H4 (cell line): ENCODE measurements around the gene SLC39A2. TPM values are rescaled to one million over a fixed set of nuclear protein-coding genes. Genes with fewer than 3 reads are reported as not detected.
A peak's percentile ranks its signal among the peaks of the same experiment; 100 is the strongest.
"Not testable (repeated sequence)": the region's sequence is repeated elsewhere in the genome, so short reads cannot be mapped to it uniquely, and the experiment has no call there.

Experiments used
- DNase-seq: peaks from one replicate; pipeline ENCODE4 v3.0.0-alpha.2; 2015; ENCODE audit warnings: low spot score
- total RNA-seq: library from RNA; depleted of rRNA; stranded (reverse); fragments of >200 nt; shearing (Covaris generic); gene quantifications from 2 replicates; pipeline ENCODE4 v1.2.3, GENCODE V29; 2014; rRNA removed

Gene SLC39A2
- total RNA-seq = not detected in 2 replicates

DNA sequence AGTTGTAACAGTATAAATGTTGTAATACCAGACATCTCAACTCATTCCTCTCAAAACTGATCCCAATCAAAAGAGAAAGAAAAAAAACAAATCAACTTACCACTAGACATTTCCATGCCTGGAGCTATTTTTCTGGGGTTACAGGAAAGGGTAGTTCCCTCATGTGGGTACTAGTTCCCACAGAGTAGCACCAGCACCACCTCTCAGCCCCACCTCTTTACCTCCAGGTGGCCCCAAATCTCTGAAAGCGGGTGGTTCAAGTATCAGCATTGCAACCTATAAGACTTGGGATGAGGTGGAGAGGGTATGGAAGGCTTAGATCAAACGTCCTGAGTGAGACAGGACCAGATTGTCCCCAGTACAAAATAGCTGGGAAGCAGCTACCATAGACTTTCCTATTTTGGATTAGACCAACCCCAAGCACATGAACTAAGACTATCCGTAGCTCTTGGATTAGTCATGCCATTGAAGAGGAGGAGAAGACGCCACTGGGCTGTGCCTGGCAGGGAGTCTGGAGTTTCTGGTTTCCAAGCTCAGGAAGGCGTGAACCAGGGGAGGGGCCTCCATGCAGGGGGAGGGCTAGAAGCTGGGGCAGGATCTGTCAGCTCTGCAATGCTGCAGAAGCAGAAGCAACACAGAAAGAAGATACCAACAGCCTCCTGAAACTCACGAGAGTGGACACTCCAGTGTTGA lies at the start of gene SLC39A2:
Gene SLC39A2, plus strand, starts transcription at position 620 of the 693 bp plus-strand sequence. CDS start 154 bp downstream, outside the sequence.
- peak; percentile 24 for DNase-seq

DNA sequence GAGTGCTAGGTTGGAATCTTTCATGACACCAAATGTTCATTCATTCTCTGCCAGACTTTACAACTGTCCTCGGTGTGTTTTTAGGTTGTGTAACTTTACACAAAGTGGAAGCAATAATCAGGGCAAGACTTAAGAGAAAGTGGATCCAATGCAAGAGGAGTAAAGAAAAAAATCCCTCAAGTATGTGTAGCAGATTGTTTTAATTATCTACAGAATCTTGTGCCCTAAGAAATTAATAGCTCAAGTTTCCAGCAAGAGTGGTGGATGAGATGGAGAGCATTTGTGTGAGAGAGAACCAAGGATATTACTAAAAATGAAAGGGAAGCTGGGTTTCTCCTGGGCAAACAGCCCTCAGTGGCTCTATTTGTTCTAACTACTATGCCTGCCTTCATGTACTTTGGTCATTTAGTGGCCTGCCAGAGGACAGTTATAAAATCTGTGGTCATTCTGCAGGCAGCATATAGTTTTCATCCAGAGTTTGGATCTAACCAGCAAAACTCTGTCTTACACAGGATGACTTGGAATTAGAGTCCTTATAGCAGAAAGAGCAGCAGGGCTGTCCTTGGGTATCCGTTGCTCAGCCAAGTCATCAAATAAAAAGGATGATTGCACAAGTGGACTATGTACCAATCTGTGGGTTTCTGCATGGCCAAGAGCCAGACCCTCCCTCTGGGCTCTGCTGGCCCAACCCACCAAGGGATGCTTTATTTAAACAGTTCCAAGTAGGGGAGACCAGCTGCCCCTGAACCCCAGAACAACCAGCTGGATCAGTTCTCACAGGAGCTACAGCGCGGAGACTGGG lies 44.2 kb upstream of the SLC39A2 start, which contains the start of gene RNASE2:
Gene RNASE2, plus strand, starts transcription at position 752 of the 802 bp plus-strand sequence. CDS start 285 bp downstream, outside the sequence.
- DNase-seq = not testable (repeated sequence)

GRCh38 chr14:20955538-20955873 lies 43.6 kb upstream of the SLC39A2 start:
- DNase-seq = not testable (repeated sequence)

DNA sequence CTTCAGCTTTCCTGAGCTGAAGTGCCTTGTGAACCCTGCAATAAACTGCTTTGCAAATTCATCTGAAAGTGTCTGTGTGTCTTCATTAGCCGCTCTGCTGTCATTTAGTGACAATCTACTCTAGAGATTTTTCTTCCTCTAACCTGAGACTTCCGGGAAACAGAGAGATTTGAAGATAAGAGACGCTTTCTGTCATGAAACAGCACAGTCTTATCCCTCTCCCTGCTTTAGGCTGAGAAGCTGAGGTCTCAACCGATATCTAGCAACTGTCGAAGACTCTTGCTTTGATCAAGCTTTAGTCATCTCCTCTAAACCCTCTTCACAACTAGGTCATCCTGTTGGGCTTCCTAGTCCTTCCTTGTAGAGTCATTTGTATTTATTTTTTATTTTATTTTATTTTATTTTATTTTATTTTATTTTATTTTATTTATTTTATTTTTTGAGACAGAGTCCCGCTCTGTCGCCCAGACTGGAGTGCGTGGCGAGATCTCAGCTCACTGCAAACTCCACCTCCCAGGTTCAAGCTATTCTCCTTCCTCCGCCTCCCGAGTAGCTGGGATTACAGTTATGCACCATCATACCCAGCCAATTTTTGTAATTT lies 42.6 kb upstream of the SLC39A2 start:
- no peak for DNase-seq

DNA sequence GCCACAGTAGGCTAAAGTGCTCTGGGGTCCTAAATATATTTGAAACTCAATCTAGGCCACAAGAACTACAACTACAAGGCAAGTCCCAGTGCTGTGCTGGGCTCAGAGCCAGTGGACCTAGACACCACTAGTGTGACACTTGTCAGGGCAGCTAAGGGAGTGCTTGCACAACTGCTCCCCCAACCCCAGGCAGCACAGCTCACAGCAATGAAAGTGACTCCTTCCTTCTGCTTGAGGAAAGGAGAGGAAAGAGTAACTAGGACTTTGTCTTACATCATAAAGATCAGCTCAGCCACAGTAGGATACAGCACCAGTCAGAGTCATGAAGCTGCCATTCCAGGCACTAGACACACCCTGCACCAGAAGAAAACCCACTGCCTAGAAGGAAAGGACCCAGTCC lies 40.1 kb upstream of the SLC39A2 start:
- DNase-seq = not testable (repeated sequence)

GRCh38 chr14:20969336-20969735 lies 29.8 kb upstream of the SLC39A2 start:
- DNase-seq = no peak

DNA sequence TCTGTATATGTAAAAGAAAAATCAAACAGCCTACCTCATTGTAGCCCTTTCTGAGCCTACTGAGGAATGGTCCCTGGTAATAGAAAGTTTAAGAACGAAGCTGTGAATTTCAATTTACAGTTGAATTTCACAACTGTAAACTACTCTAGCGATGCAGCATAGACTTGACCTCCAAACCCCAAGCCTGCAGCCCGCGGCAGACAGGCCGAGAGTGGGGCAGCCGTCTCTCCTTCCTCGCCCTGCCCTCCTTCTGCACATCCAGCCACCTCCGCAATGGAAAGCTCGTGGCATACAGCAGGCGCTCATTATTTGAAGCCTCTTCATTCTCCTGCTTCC lies 28.5 kb upstream of the SLC39A2 start:
- DNase-seq = no peak

- peak; percentile 87 for DNase-seq
These were observed 27.9 kb upstream of the SLC39A2 start for GRCh38 chr14:20970983-20971704.

DNA sequence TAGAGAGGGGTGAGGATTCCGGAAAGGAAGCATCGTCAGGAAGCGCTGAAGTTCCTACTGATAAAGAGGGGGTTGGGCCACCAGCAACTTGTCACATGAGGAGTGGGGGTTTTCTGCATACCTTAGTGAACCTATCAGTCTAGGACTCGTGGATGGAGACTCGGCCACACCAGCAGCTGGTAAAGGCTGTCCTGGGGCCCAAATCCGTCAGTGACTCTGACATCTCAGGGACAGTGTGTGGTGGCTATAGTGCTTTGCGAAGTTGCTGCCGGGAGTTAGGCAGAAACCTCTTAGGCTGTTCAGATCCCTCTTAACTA lies 27.4 kb upstream of the SLC39A2 start:
- DNase-seq = no peak

DNA sequence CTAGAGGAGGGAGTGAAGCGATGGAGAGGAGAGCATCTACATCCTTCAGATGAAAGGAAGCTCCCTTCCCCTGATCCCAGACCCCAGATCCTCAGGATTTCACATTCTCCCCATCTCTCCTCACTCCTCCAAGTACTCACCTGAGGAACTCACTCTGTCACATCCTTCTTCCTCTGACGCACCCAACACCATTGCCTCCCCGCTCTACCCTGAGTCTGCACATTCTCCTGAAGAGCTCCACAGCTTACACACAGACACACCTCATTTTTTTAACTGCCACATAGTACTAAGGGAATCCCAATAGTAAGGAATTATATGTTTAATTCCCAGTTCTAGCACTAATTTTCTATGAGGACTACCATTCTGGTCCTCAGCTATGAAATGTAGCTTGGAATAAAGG lies 25.6 kb upstream of the SLC39A2 start:
- DNase-seq = no peak

GRCh38 chr14:20976291-20976690 lies 22.8 kb upstream of the SLC39A2 start:
- DNase-seq = no peak

DNA sequence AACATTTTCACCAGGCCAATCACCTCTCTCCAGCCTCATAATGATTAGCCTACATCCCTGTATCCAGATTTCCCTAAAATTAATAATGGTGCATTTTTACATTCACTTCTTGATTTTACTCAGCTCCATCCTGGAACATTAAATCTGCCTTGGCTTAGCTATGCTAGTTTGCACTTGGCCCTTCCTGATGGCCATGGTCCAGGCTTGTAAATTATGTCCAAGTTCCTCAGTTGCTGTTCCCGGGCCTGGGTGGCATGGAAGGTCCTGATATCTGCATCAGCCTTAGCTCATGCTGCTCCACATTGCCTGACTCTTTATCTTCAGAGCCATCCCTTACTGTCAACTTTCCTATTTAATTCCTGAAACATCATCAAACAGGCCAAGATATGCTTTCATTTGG lies 20.4 kb upstream of the SLC39A2 start:
- no peak for DNase-seq

- DNase-seq = no peak
These were observed 18.2 kb upstream of the SLC39A2 start for GRCh38 chr14:20980906-20981305.

GRCh38 chr14:20982646-20983369 lies 16.3 kb upstream of the SLC39A2 start:
- DNase-seq = no peak

DNA sequence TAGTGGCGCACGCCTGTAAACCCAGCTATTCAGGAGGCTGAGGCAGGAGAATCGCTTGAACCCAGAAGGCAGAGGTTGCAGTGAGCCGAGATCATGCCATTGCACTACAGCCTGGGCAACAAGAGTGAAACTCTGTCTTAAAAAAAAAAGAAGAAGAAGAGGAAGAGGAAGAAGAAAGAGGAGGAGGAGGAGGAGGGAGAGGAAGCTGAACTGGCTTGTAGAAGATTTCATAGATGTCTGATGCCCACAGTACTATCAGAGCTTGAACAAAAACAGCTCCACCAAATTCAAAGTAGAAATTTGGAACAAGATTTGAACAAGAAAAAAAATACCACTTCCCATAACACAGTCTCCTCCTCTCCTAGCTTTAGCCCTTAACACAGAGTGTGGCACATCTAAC lies 13.4 kb upstream of the SLC39A2 start:
- DNase-seq = not testable (repeated sequence)

DNA sequence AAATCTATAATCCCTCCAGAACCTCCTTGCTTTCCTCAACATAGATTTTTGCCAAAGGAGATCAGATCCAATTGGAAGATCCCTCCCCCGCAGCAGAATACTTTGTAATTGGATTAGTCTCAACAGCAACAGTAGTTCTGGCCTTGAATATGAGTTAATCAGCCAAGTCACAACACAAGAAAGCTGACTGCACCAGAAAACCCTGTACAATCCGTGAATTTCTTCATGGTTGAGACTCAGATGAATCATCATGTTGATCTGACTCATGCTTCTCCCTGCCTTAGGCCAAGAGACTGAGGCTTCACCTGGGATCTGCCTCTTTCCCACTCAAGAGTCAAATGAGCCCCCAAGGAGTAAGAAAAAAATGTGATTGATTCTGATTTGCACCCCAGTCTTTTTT lies 12.3 kb upstream of the SLC39A2 start:
- DNase-seq = peak; percentile 82

GRCh38 chr14:20988717-20989470 lies 10.2 kb upstream of the SLC39A2 start:
- DNase-seq = no peak

GRCh38 chr14:20989471-20989786 lies 9.7 kb upstream of the SLC39A2 start:
- DNase-seq = no peak

GRCh38 chr14:20989787-20990600 lies 9.1 kb upstream of the SLC39A2 start, which contains the start of gene METTL17:
Gene METTL17, plus strand, starts transcription at chr14:20989980. Its CDS starts 23 bp downstream, at chr14:20990003.
- peak; percentile 98 for DNase-seq

- DNase-seq = no peak
These were observed 2.6 kb upstream of the SLC39A2 start for GRCh38 chr14:20996521-20996920.
